Right cardiac atrium (tissue), 5 donors: ENCODE data around the gene BBLN. TPM values are rescaled to one million over a fixed set of nuclear protein-coding genes. Genes with fewer than 3 reads are reported as not detected.

ENCODE experiments used
- ATAC-seq, 2 donors: fragments of 200-7000 bp; cut with Tn5 transposase; one replicate each; pipeline versions ENCODE4 v1.8.0 to v1.9.1; 2020; ENCODE audit warnings: moderate library complexity in 2 of 2, mild to moderate bottlenecking in 1 of 2
- DNase-seq, 3 donors: peaks; one replicate each; pipeline ENCODE4 v3.0.0-alpha.2; 2020
- H3K27ac ChIP-seq: one replicate; pipeline ENCODE4 v1.5.1; 2013; ENCODE audit warnings: mild to moderate bottlenecking, low read length, control low read depth, moderate library complexity
- H3K27me3 ChIP-seq: one replicate; pipeline ENCODE4 v1.6.1; 2013; ENCODE audit not compliant: control insufficient read depth, insufficient read depth
- H3K4me1 ChIP-seq: one replicate; pipeline ENCODE4 v1.6.1; 2013; ENCODE audit warnings: low read length; ENCODE audit not compliant: control insufficient read depth, insufficient read depth
- H3K4me3 ChIP-seq: one replicate; pipeline ENCODE4 v1.5.1; 2013; ENCODE audit warnings: low read length, control low read depth
- H3K9me3 ChIP-seq: one replicate; pipeline ENCODE4 v1.6.1; 2013; ENCODE audit warnings: low read length; ENCODE audit not compliant: control insufficient read depth
- WGBS: extraction: QIAGEN DNeasy Blood & Tissue Kit; methylation state at CpG from one replicate; pipeline ENCODE4 v1.1.7; 2013; 5-methylcytosine and 5-hydroxymethylcytosine counted together
- intact Hi-C, 4 donors: fragments of 100-400 bp; cut with DNase I; formaldehyde crosslinking; loops; one replicate each; pipeline versions ENCODE4 v1.11.0 to v1.14.0; 2022 to 2023
- polyA plus RNA-seq: library from polyadenylated mRNA; stranded (reverse); fragments of 200-250 nt; gene quantifications from one replicate; pipeline ENCODE4 v1.2.3, GENCODE V29; 2013
- total RNA-seq, 4 donors: library from RNA; stranded (reverse); fragmentation: NEBNext Ultra II Directional; extraction: Animal tissue kit (Norgen Biotek cat#: 25700); gene quantifications; one replicate each; pipeline ENCODE4 v1.2.1, GENCODE V29; 2021
- donor health status: healthy with polysubstance abuse.
- donor health status: DM: no; HTN: yes; CAD: no.
- donor health status: DM: no; HTN: no; CAD: no.
- donor health status: DM: no; HTN: yes; CAD: no; lungs with severe emphysema.
- donor health status: DM: yes; HTN: yes; CAD: no.

The BBLN gene
- total and polyA plus RNA-seq, 5 donors: 41.6 to 138 (median 51.9) TPM

DNA sequence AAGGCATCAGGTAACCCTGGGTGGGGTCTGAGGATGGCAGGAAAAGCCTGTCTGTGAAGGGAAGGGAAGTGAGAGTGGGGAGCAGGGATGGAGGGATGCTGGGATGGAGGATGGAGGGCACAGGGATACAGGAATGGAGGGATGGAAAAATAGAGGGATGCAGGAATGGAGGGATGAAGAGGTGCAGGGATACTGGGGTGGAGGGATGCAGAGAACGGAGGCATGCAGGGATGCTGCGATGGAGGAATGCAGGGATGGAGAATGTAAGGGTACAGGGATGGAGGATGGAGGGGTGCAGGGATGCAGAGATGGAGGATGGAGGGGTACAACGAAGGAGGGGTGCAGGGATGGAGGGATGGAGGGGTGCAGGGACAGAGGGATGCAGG, 41.6 kb upstream of the BBLN start:
- no peaks in the 10 kb centered on the region for H3K27me3 ChIP-seq
- no peaks in the 10 kb centered on the region for H3K9me3 ChIP-seq
- H3K4me3 ChIP-seq: no peak overlapping the region
- peak in 2 of 3 donors; percentile 2 to 10 for DNase-seq
- intact Hi-C loops: loop anchor here (5.0 to 10.0 kb wide), 3 partner anchors 81 to 176 kb away; no protein-coding TSS in a partner anchor
- 43% methylated on average over 3 of the region's 3 CpGs for WGBS
- H3K4me1 ChIP-seq: no peaks in the 10 kb centered on the region
- peak in 1 of 2 donors; percentile 2 for ATAC-seq
- no peak overlapping the region for H3K27ac ChIP-seq

DNA sequence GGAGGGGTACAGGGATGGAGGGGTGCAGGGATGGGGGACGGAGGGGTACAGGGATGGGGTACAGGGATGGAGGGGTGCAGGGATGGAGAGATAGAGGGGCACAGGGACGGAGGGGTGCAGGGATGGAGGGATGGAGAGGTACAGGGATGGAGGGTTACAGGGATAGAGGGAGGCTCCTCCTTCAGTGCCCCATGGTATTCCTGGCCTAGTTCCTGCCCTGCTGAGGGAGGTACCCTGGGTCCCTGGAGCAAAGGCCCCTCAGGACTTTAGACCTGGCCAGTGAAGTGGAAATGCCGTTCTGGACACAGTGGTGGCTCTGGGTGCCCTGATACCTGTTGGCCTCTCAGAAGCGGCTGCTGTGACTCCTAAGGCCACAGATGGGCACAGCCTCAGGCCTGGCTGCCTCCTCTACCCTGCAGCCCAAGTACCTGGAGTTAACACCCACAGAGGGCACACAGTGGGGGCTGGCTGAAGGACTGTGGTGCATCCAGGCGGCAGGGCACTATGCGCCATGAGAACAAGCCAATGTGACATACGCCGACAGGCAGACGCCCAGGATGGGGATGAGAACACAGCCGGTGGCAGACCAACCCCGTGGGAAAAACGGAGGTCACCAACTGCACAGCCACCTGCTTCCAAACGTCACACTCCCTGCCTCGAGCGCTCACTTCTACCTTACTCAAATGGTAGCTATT, 40.9 kb upstream of the BBLN start:
- ATAC-seq (peak in 1 of 2 donors; percentile 1), DNase-seq (peak in 2 of 3 donors; percentile 13 to 52)

DNA sequence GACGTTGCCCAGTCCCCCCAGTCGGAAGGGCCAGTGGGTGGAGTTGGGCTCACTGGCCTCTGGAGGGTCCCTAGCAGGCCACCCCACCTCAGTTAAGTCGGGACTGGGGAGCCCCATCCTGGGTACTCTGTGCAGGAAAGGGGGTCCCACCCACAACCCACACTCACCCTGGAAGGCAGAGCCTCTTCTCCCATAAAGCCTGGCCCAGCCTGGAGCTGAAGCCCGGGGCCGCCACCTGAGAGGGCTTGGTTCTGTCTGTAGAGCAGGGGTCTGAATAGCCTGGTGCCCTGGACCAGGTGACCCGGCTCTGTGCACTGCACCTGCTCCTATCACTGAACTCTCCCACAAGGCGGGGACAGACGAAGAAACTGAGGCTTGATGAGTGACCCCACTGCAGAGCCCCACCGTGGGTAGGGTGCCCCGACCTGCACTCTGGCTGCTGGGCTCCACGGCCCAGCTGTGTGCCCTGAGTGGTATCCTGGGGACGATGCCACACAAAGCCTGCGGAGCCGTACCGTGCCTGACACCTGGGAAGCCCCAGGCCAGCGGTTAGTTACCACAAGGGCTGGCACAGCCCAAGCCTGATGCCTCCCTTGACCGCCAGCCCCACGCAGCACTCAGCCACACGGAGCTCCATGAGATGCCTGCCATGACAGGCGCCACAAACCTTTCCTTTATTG, 39.9 kb upstream of the BBLN start:
- no peak for ATAC-seq
- H3K27me3 ChIP-seq: no peaks in the 10 kb centered on the region
- DNase-seq: peak in 2 of 3 donors; percentile 14 to 57
- 85% methylated on average over 20 of the region's 20 CpGs for WGBS
- H3K27ac ChIP-seq: no peak overlapping the region
- no peaks in the 10 kb centered on the region for H3K9me3 ChIP-seq
- no peaks in the 10 kb centered on the region for H3K4me1 ChIP-seq
- intact Hi-C loops: no loop called here
- H3K4me3 ChIP-seq: no peak overlapping the region

More for the DNA sequence above, 40.9 kb upstream of the BBLN start:
- Histone ChIP-seq H3K27me3 (no peaks in the 10 kb centered on the region), H3K4me3 (no peak overlapping the region), H3K27ac (no peak overlapping the region), H3K9me3 (no peaks in the 10 kb centered on the region), H3K4me1 (no peaks in the 10 kb centered on the region)
- 74% methylated on average over 15 of the region's 15 CpGs for WGBS
- intact Hi-C loops: loop anchor here (5.0 to 10.0 kb wide), 3 partner anchors 82 to 177 kb away; no protein-coding TSS in a partner anchor

DNA sequence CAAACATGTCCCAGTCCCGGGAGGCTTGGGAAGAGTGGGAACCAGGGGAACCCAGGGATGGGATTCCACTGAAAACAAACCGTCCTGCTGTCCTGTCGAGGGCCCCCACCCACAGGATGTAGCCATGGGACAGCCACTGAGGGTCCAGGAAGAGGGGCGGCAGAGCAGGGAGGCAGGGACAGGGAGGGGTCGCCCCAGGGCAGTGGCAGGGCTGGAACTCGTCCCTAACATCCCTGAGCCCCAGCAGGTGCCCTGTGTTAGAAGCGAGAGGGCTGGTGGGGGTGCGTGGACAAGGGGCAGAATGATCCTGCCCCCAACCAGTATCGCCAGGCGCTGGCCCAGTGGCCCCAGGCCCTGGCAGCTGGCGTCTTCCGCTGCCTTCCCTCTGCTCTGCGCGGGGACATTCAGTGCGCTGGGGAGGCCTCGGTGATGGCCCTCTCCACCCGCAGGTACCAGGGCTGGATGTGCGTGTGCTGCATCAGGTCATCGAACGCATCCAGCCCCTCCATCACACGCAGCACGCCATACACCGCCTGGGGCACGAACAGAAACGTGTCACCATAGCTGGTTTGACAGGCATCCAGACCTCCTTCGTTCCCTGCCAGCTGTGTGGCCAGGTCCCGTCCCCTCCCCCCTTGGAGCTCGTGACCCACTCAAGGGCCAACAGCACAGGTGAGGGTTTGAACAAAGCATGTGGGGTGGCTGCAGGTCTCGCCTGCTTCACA, 39.2 kb upstream of the BBLN start:
- DNase-seq (peak; percentile 12 to 55 (median 35)), ATAC-seq (no peak)
- WGBS: 82% methylated on average over 29 of the region's 29 CpGs
- H3K4me1 ChIP-seq: peaks cover under 1% of the 10 kb centered on the region
- H3K27ac ChIP-seq: no peak overlapping the region
- H3K27me3 ChIP-seq: no peaks in the 10 kb centered on the region
- intact Hi-C loops: no loop called here
- H3K9me3 ChIP-seq: no peaks in the 10 kb centered on the region
- H3K4me3 ChIP-seq: no peak overlapping the region

DNA sequence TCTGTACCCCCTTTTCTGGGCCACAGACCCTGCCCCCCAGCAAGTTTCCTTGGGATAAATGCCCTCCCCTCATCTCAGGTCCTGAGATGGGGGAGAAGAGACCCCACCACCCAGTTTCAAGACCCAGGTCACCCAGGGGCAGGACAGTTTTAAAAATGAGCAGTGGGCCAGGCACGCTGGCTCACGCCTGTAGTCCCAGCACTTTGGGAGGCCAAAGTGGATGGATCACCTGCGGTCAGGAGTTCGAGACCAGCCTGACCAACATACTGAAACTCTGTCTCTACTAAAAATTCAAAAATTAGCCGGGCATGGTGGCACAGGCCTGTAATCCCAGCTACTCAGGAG, 38.6 kb upstream of the BBLN start:
- Histone ChIP-seq H3K4me1 (peaks cover 3% of the 10 kb centered on the region), H3K4me3 (no peak overlapping the region), H3K27me3 (no peaks in the 10 kb centered on the region), H3K9me3 (no peaks in the 10 kb centered on the region), H3K27ac (no peak overlapping the region)
- DNase-seq (peak in 2 of 3 donors; percentile 5 to 23), ATAC-seq (no peak)
- WGBS: 95% methylated on average over 5 of the region's 5 CpGs
- intact Hi-C loops: no loop called here

DNA sequence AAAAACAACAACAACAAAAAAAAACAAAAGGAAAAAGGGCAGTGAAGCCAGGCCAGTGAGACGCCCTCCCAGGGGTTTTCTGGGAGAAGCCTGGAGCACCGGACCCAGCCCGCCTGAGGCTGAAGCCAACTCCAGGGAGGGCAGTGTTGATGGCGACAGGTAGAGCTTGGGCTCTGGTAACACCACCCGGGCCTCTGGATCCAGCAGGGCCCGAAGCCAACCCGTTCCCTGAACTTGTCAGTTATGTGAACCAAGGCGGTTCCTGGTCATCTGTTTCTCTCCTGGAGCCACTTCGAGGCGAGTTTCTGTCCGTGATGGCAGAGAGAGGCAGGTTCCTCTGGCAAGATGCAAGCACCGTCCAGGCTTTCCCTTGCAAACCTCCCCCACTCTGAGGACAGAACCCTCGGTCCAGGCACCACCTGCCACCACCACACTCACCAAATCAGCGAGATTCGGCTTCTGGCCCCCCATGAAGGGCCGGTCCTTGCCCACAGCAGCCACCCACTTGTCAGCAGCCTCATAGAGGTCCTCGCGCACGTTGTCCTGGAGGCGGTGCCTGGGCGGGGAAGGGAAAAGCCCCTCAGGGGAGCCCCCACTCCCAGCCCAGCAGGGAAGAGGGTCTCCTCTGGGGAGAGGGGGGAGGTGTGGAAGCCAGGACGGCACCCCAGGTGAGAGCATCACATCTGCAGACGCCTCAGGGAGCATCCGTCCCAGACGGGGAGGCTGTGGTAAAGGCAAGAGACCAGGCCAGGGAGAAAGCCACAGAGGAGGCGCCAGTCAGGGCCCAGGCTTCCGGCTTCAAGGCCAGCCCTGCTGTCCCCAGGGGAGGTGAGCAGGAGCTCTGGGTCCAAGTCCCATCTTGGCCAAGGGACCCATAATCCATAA, 37.9 kb upstream of the BBLN start:
- intact Hi-C loops: no loop called here
- DNase-seq (peak; percentile 12 to 47 (median 37)), ATAC-seq (no peak)
- Histone ChIP-seq H3K27me3 (no peaks in the 10 kb centered on the region), H3K9me3 (no peaks in the 10 kb centered on the region), H3K4me3 (no peak overlapping the region), H3K4me1 (peaks cover 3% of the 10 kb centered on the region), H3K27ac (no peak overlapping the region)
- 86% methylated on average over 27 of the region's 27 CpGs for WGBS

DNA sequence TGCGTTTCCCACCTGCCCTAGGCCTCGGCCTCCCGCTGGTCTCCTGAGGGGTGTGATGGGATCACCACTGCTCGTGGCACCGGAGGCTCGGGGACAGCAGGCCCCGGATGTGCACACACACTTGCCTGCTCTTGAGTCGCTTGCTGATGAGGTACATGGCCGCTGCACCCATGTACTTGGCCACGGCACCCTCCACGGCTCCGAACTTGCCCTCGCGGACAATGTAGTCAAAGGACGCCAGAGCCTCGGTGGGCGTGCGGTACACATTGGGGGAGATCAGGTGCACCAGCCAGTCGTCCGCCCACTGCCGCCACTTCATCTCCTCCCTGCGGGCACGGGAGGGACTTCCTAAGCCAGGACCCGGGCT, 37.3 kb upstream of the BBLN start:
- no peak for ATAC-seq
- intact Hi-C loops: no loop called here
- H3K4me3 ChIP-seq: no peak overlapping the region
- H3K27ac ChIP-seq: no peak overlapping the region
- no peaks in the 10 kb centered on the region for H3K9me3 ChIP-seq
- no peaks in the 10 kb centered on the region for H3K27me3 ChIP-seq
- H3K4me1 ChIP-seq: peaks cover 3% of the 10 kb centered on the region
- peak; percentile 14 to 59 (median 43) for DNase-seq
- WGBS: 95% methylated on average over 24 of the region's 24 CpGs

DNA sequence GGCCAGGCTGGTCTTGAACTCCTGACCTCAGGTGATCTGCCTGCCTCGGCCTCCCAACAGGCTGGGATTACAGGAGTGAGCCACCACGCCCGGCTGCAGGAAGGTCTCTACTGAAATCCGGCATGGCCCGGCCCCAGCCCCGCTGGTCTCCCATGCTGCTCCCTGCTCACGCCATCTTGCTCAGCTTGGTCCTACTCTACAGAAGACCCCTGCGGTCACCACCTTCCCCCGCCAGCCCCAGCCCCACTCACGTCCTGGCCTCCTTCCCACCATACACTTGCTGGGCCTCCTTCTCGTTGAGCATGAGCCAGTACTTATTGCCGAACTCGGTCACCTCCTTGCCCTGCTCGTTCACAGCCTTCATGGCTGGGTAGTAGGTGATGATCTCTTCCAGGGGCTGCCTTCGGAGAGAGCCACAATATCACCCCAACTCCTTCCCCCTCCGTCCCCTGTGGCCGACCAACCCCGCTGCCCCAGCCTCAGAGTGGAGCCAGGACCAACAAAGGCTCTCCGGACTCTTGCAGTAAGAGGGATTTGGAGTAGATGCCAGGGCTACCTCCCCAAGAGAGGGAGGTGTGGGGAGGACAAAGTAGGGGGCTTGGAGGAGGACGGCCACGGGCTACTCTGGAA, 36.5 kb upstream of the BBLN start:
- no peaks in the 10 kb centered on the region for H3K27me3 ChIP-seq
- peak; percentile 13 to 38 (median 30) for DNase-seq
- H3K4me3 ChIP-seq: no peak overlapping the region
- H3K4me1 ChIP-seq: peaks cover 3% of the 10 kb centered on the region
- intact Hi-C loops: no loop called here
- H3K27ac ChIP-seq: no peak overlapping the region
- WGBS: 91% methylated on average over 21 of the region's 21 CpGs
- no peaks in the 10 kb centered on the region for H3K9me3 ChIP-seq
- ATAC-seq: no peak

DNA sequence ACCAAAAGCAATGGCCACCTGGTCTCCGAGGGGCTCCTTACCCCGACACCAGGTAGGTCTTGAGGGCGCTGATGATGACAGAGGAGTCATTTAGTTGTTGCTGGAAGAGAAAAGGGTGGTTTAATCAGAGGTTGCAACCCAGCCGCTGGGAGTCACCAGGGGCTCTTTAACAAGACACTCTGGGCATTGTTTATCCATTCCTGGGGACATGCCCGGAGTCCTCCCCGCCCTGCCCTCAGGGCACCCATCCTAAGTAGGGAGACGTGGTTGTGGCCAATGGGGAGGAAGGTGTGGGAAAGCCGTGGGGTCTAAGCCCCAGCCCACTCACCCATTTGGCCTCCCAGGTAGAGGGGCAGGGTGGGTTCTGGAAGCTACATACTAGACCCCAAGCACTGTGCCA, 35.6 kb upstream of the BBLN start:
- DNase-seq (peak in 2 of 3 donors; percentile 2 to 46), ATAC-seq (no peak)
- no peaks in the 10 kb centered on the region for H3K9me3 ChIP-seq
- no peaks in the 10 kb centered on the region for H3K27me3 ChIP-seq
- H3K4me1 ChIP-seq: peaks cover 6% of the 10 kb centered on the region
- H3K27ac ChIP-seq: no peak overlapping the region
- intact Hi-C loops: no loop called here
- WGBS: 87% methylated on average over 8 of the region's 8 CpGs
- H3K4me3 ChIP-seq: no peak overlapping the region

DNA sequence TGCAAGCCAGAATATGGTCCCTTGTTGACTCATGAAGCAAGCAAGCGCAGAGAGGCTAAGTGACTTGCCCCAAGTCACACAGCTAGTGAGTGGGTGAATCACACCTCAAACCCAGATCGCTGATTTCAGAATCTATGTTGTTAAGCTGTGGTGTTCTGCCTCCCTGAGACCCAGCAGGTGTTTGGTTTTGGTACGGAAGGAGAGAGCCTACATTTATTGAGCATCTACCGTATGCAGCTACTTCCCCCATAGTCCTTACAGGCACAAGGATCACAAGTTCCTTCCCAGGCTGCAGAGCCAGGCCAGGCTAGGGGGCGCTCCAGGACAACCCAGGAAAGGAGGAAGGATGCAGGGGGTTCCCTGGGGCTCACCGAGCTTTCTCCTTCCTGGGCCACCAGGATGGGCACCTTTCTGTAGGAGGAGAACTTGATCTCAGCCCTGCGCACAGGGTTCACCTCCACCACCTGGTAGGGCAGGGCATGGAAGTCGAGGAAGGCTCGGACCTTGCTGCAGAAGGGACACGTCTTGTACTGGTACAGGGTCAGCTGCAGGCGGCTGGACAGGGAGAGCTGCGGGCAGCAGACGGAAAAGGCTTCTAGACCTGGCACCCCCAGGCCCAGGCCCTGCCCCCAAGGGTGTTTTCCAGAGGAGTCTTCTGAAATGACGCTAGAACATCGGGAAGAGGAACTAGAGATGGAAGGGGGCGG, 35.0 kb upstream of the BBLN start:
- ATAC-seq (no peak), DNase-seq (peak; percentile 59 to 87 (median 86))
- Histone ChIP-seq H3K27ac (no peak overlapping the region), H3K4me1 (peaks cover 6% of the 10 kb centered on the region), H3K4me3 (no peak overlapping the region), H3K9me3 (no peaks in the 10 kb centered on the region), H3K27me3 (no peaks in the 10 kb centered on the region)
- WGBS: 60% methylated on average over 16 of the region's 16 CpGs
- intact Hi-C loops: no loop called here
